K562 (cell line): Measurements from ENCODE around the gene IL1RL2. TPM values are rescaled to one million over a fixed set of nuclear protein-coding genes. Genes with fewer than 3 reads are reported as not detected.

ENCODE experiments used
- ATAC-seq: fragments of 200-7000 bp; cut with Tn5 transposase; 3 replicates; pipeline ENCODE4 v1.9.1; 2020; ENCODE audit warnings: moderate library complexity
- BruUV-seq: library from RNA; stranded (reverse); fragments of 400-500 nt; replicated peaks from 2 replicates; lab custom pipeline; 2021; lab: Mats Ljungman, UMichigan
- CTCF ChIA-PET: fragments of 300-600 bp; formaldehyde crosslinking; extraction: SDS; loops from one replicate; lab custom pipeline; 2021; ENCODE audit warnings: low intra/inter-chr PET ratio; lab: Yijun Ruan, JAX
- POLR2A ChIA-PET: fragments of 300-600, 350-650 bp; sonication (Branson Sonifier 250); formaldehyde crosslinking; extraction: SDS; loops from one replicate; lab custom pipeline; 2021; ENCODE audit warnings: antibody characterized with exemption, inconsistent platforms; lab: Yijun Ruan, JAX
- DNase-seq, 4 experiments: peaks; one replicate each; pipeline versions ENCODE4 v3.0.0 to v3.0.0-alpha.2; 2011 to 2018; ENCODE audit warnings: low spot score in 3 of 4, mixed read lengths in 3 of 4; ENCODE audit errors: extremely low read depth in 1 of 4
- FAIRE-seq: peaks from 2 replicates; lab custom pipeline; 2011; peaks lifted over from hg19 to GRCh38; lab: Jason Lieb, UNC
- H2AFZ ChIP-seq: 2 replicates; pipeline ENCODE4 v1.6.0; 2011; ENCODE audit warnings: low read depth, low read length, control low read depth, inconsistent platforms
- H3K27ac ChIP-seq: fragments of 200-600 bp; 3 replicates; pipeline ENCODE4 v1.8.0; 2011; ENCODE audit warnings: low read depth, mild to moderate bottlenecking, control low read depth, inconsistent platforms, low read length, moderate library complexity, mixed read lengths; ENCODE audit errors: extremely low read depth
- H3K27me3 ChIP-seq, 2 experiments: fragments of 300-600 bp in 1 of 2; 2 replicates in 1 of 2; 3 replicates in 1 of 2; pipeline versions ENCODE4 v1.6.0 to v1.8.0; 2011; ENCODE audit warnings: inconsistent platforms in 2 of 2, low read length in 2 of 2, mild to moderate bottlenecking in 1 of 2, mixed read lengths in 1 of 2, moderate library complexity in 1 of 2; ENCODE audit not compliant: control insufficient read depth in 2 of 2, insufficient read depth in 2 of 2
- H3K36me3 ChIP-seq: fragments of 300-600 bp; 3 replicates; pipeline ENCODE4 v1.8.0; 2011; ENCODE audit warnings: mild to moderate bottlenecking, low read length, inconsistent platforms; ENCODE audit not compliant: control insufficient read depth, insufficient read depth
- H3K4me1 ChIP-seq, 2 experiments: fragments of 200-600 bp in 1 of 2; replicated peaks in 1 of 2; 2 replicates in 1 of 2; 3 replicates in 1 of 2; pipeline versions ENCODE4 v1.5.1 to v1.8.0; 2011; ENCODE audit warnings: inconsistent platforms in 2 of 2, low read length in 2 of 2, mild to moderate bottlenecking in 1 of 2, mixed read lengths in 1 of 2, moderate library complexity in 1 of 2; ENCODE audit not compliant: control insufficient read depth in 2 of 2, insufficient read depth in 2 of 2
- H3K4me2 ChIP-seq: 2 replicates; pipeline ENCODE4 v1.6.1; 2011; ENCODE audit warnings: low read length, control low read depth, inconsistent platforms, mixed read lengths; ENCODE audit not compliant: insufficient read depth
- H3K4me3 ChIP-seq: fragments of 200-600 bp; sonication (generic), shearing (Covaris generic); 2 replicates; pipeline ENCODE4 v1.5.1; 2016; ENCODE audit warnings: control low read depth, inconsistent platforms
- H3K79me2 ChIP-seq: fragments of 200-600 bp; 3 replicates; pipeline ENCODE4 v1.8.0; 2011; ENCODE audit warnings: low read length, inconsistent platforms; ENCODE audit not compliant: control insufficient read depth, insufficient read depth
- H3K9ac ChIP-seq, 2 experiments: 2 replicates each; pipeline versions ENCODE4 v1.6.0 to v1.6.1; 2011; ENCODE audit warnings: low read depth in 2 of 2, low read length in 2 of 2, control low read depth in 1 of 2, inconsistent platforms in 1 of 2, mild to moderate bottlenecking in 1 of 2, mixed read lengths in 1 of 2; ENCODE audit not compliant: insufficient read depth in 1 of 2
- H3K9me1 ChIP-seq: one replicate; pipeline ENCODE4 v1.6.0; 2011; ENCODE audit warnings: inconsistent platforms, mild to moderate bottlenecking, low read length, moderate library complexity; ENCODE audit not compliant: control insufficient read depth, insufficient read depth
- H3K9me3 ChIP-seq: replicated peaks from 2 replicates; pipeline ENCODE4 v1.5.1; 2011; ENCODE audit warnings: low read depth, low read length, inconsistent platforms; ENCODE audit not compliant: control insufficient read depth, insufficient read depth
- H4K20me1 ChIP-seq: replicated peaks from 2 replicates; pipeline ENCODE4 v1.6.1; 2011; ENCODE audit warnings: low read length, inconsistent platforms, mixed read lengths; ENCODE audit not compliant: control insufficient read depth, insufficient read depth
- HMGXB4 ChIP-seq: sonication (generic); formaldehyde crosslinking; IDR thresholded peaks from 2 replicates; pipeline ENCODE4 v1.8.1; 2023; ENCODE audit warnings: mild to moderate bottlenecking, missing genetic modification reagents
- HNRNPL ChIP-seq: fragments of 200-400 bp; formaldehyde crosslinking; IDR thresholded peaks from 2 replicates; pipeline ENCODE4 v1.6.1; 2017; ENCODE audit warnings: low read depth, mild to moderate bottlenecking, low read length
- HOXB6 ChIP-seq: fragments of 250-450 bp; sonication (Bioruptor Pico); IDR thresholded peaks from 2 replicates; pipeline ENCODE4 v1.5.1; 2022; ENCODE audit warnings: mild to moderate bottlenecking, borderline replicate concordance
- MED1 ChIP-seq: sonication (generic); formaldehyde crosslinking; IDR thresholded peaks from 2 replicates; pipeline ENCODE4 v1.8.1; 2023; ENCODE audit warnings: missing genetic modification reagents, borderline replicate concordance
- SRSF9 ChIP-seq: fragments of 200-400 bp; formaldehyde crosslinking; IDR thresholded peaks from 2 replicates; pipeline ENCODE4 v1.6.1; 2017; ENCODE audit warnings: low read depth, low read length, borderline replicate concordance
- TEAD4 ChIP-seq, 2 experiments: sonication (generic) in 1 of 2; formaldehyde crosslinking in 1 of 2; IDR thresholded peaks; 2 replicates each; pipeline versions ENCODE4 v1.6.1 to v1.8.0; 2012 to 2022; ENCODE audit warnings: borderline replicate concordance in 1 of 2, inconsistent platforms in 1 of 2, low read length in 1 of 2, mild to moderate bottlenecking in 1 of 2, missing genetic modification reagents in 1 of 2
- THAP7 ChIP-seq: fragments of 250-450 bp; sonication (Bioruptor Pico); IDR thresholded peaks from 2 replicates; pipeline ENCODE4 v1.5.0; 2021
- YBX1 ChIP-seq: fragments of 450-650 bp; IDR thresholded peaks from 2 replicates; pipeline ENCODE4 v1.7.1; 2016; ENCODE audit warnings: mild to moderate bottlenecking
- ZC3H4 ChIP-seq: sonication (generic); formaldehyde crosslinking; IDR thresholded peaks from 2 replicates; pipeline ENCODE4 v1.9.0; 2021; ENCODE audit warnings: missing genetic modification reagents, borderline replicate concordance
- ZNF57 ChIP-seq: fragments of 450-650 bp; formaldehyde crosslinking; IDR thresholded peaks from 2 replicates; pipeline ENCODE4 v1.4.0; 2020; ENCODE audit warnings: mild to moderate bottlenecking, moderate library complexity
- ZNF77 ChIP-seq: fragments of 250-450 bp; sonication (Bioruptor Pico); IDR thresholded peaks from 2 replicates; pipeline ENCODE4 v1.5.0; 2020
- WGBS: fragments of 100-300 bp; shearing (Covaris generic); methylation state at CpG from one replicate; pipeline ENCODE4 v1.1.6; 2016; ENCODE audit warnings: low coverage, mixed read lengths; ENCODE audit not compliant: insufficient coverage; ENCODE audit errors: missing lambda C conversion rate; 5-methylcytosine and 5-hydroxymethylcytosine counted together
- in situ Hi-C: fragments of 300-500 bp; cut with MboI; formaldehyde crosslinking; loops from 4 replicates; pipeline ENCODE4 v1.15.0; 2018; ENCODE audit warnings: inconsistent platforms, mixed read lengths
- intact Hi-C: fragments of 100-400 bp; cut with micrococcal nuclease; formaldehyde crosslinking; loops from 2 replicates; pipeline ENCODE4 v1.14.2; 2022
- polyA plus RNA-seq, 8 experiments: library from polyadenylated mRNA; depleted of rRNA in 4 of 8; stranded (reverse) in 5 of 8; unstranded in 3 of 8; fragments of >200 nt; fragmentation: Nextera tagmentation in 2 of 8; fragmentation: Illumina TruSeq in 1 of 8; extraction: Ambion mirVana in 2 of 8; extraction: Trizol in 1 of 8; gene quantifications; 2 replicates each; pipeline versions ENCODE4 v1.2.1 to v1.2.3, GENCODE V29; 2011 to 2014; ENCODE audit warnings: inconsistent platforms in 1 of 8, missing spikeins in 1 of 8
- total RNA-seq, 7 experiments: library from RNA; depleted of rRNA in 6 of 7; stranded (reverse); fragments of >200 nt in 6 of 7; fragmentation: Illumina TruSeq in 2 of 7; extraction: Trizol in 2 of 7; gene quantifications; 2 replicates each; pipeline versions ENCODE4 v1.2.1 to v1.2.3, GENCODE V29; 2011 to 2021; ENCODE audit warnings: low replicate concordance in 1 of 7

Gene IL1RL2
- total and polyA plus RNA-seq, 9 of the 15 experiments (the other 6 are each of a cell fraction or from before 2014, with no cell fraction given) = not detected

- in situ Hi-C loops (no loop called here), intact Hi-C loops (no loop called here)
- Histone ChIP-seq H3K79me2 (no peaks in the 10 kb centered on the region), H3K27ac (no peak overlapping the region), H3K27me3 (peaks cover 0 to 19% of the 10 kb centered on the region in 2 experiments; a peak in 3 of 5 replicates), H3K9me1 (no peaks in the 10 kb centered on the region), H2AFZ (no peak overlapping the region), H3K4me2 (no peak overlapping the region), H3K9ac (no peak overlapping the region), H3K9me3 (no peaks in the 10 kb centered on the region), H3K4me3 (no peak overlapping the region), H4K20me1 (no peaks in the 10 kb centered on the region), H3K4me1 (no peaks in the 10 kb centered on the region; a peak in 1 of 5 replicates), H3K36me3 (no peaks in the 10 kb centered on the region)
- DNase-seq (no peak), FAIRE-seq (no peak), ATAC-seq (no peak)
- ChIA-PET POLR2A (no interaction called here), CTCF (no interaction called here)
- 29% methylated on average over 4 of the region's 4 CpGs for WGBS
- BruUV-seq = no TSS peak
- no peak for TF ChIP-seq THAP7
- no peak for TF ChIP-seq ZNF77 (CRISPR knock-in tag)
- TF ChIP-seq YBX1 = no peak
- no peak for TF ChIP-seq SRSF9
- TF ChIP-seq HOXB6 = no peak
- no peak for TF ChIP-seq TEAD4 (IDR thresholded peaks at IDR 0.05; ENCODE audit: low read length)
- no peak for TF ChIP-seq TEAD4 (CRISPR knock-in tag; IDR thresholded peaks at IDR 0.05; ENCODE audit: borderline replicate concordance)
- TF ChIP-seq HNRNPL = no peak
- TF ChIP-seq MED1 = no peak
- no peak for TF ChIP-seq ZNF57 (CRISPR knock-in tag)
- TF ChIP-seq ZC3H4 (CRISPR knock-in tag) = no peak
- TF ChIP-seq HMGXB4 (CRISPR knock-in tag) = no peak
These were observed 81.8 kb downstream of the IL1RL2 start for GRCh38 chr2:102268510-102269199.
